HG03354 (cell line): Measurements from ENCODE around the gene MED22.
A peak's percentile ranks its signal among the peaks of the same experiment; 100 is the strongest.

Experiments used
- ATAC-seq: cut with Tn5 transposase; IDR thresholded peaks from one replicate; pipeline ENCODE4 v1.9.1; 2021; ENCODE audit warnings: mild to moderate bottlenecking; ENCODE audit not compliant: unreplicated experiment, poor library complexity, severe bottlenecking

MED22 gene

DNA sequence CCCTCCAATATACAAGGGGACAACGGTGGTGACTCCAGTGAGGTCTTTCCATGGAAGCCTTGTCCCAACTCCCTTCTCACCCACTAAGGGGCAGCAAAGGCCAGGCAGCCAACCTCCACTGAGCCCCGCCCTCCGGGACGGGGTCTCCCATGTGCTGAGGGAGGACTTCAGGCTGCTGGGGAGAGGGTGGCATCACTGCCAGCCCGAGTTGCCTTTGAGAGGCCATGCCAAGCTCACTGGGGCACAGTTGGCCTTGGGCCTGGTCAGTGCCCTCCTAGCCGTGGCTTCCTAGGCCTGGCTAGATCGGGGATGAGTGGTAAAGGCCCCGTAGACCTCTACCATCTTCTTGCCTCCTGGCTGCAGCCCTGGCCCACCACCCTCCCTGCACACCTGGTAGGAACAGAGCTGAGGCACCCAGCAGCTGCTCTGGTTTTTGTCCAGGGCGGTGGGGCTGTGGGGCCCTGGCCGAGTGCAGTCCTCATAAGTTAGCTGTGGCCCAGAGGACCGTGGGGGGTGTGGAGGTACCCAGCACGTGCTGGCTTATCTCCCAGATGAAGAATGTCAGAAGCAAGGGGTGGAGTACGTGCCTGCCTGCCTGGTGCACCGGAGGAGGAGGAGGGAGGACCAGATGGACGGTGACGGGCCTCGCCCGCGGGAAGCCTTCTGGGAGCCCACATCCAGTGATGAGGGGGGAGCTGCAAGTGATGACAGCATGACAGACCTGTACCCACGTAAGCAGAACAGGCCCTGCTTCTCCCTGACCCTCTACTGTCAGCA is 11.7 kb upstream of the MED22 start:
- ATAC-seq = no peak

DNA sequence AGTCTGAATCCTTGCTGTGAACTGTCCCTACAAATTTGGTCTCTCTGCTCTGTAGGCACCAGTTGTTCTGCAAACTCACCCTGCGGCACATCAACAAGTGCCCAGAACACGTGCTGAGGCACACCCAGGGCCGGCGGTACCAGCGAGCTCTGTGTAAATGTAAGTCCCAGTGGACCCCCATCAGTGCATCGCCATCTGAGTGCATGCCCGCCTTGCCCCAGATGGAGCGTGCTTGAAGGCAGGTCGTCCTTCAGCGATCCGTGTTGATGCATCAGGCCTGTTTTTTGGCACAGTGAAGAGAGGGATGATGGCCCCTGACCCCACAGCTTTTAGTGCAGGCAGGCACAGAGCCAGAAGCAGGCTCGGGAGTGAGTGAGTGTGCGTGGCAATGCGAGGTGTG is 9.7 kb upstream of the MED22 start:
- ATAC-seq = no peak

DNA sequence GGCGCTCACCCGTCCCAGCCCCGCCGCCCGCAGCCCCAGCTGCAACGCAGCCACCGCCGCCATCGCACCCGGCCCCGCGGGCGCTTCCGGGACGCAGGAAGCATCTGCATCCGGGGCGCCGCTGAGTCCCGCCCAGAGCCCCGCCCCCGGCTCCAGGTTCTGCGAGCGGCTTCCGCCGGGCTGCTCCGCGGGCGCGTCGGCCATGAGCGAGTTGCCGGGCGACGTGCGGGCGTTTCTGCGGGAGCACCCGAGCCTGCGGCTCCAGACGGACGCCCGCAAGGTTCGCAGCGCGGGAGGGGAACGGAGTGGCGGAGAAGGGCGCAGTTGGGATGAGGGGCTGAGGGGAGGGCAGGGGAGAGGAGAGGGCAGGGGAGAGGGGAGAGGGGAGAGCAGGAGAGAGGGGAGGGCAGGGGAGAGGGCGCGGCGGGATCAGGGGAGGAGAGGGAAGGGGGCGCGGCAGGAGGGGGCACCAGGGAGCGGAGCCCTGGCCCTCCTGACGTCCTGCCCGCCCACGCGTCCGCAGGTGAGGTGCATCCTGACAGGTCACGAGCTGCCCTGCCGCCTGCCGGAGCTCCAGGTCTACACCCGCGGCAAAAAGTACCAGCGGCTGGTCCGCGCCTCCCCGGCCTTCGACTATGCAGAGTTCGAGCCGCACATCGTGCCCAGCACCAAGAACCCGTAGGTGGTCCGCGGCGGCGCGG is 8.6 kb upstream of the MED22 start, which contains the start of the genes SURF1 and SURF2:
Gene SURF1 (minus strand): TSS at position 97 of the 701 bp plus-strand sequence. CDS start 34 bp downstream, at position 63.
Gene SURF2 (plus strand): TSS at position 160 of the 701 bp plus-strand sequence. CDS start 43 bp downstream, at position 203.
- ATAC-seq = peak; percentile 79

GRCh38 chr9:133355881-133356357 is 8.0 kb upstream of the MED22 start:
- ATAC-seq = peak; percentile 38

GRCh38 chr9:133354766-133355165 is 6.8 kb upstream of the MED22 start:
- ATAC-seq = no peak

DNA sequence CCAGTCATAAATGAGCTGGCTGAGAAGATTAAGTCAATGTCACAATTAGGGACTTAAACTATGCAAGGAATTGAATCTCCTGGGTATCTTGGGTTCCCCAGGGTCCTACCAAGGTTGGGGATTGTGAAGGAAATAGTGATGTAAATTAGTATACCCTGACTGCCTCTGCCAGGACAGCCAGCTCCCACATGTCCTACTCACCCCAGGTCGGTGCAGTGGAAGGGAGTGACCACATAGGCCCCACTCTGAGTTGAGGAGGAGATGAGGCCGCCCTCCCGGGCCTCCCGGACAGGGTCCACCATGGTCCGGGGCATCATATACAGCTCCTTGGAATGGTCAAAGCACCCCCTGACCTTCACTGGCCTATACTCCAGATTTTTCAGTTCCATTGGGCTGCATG is 5.6 kb upstream of the MED22 start:
- ATAC-seq = no peak

GRCh38 chr9:133352635-133353340 is 4.9 kb upstream of the MED22 start:
- no peak for ATAC-seq

GRCh38 chr9:133351908-133352634 is 4.1 kb upstream of the MED22 start:
- ATAC-seq = no peak

DNA sequence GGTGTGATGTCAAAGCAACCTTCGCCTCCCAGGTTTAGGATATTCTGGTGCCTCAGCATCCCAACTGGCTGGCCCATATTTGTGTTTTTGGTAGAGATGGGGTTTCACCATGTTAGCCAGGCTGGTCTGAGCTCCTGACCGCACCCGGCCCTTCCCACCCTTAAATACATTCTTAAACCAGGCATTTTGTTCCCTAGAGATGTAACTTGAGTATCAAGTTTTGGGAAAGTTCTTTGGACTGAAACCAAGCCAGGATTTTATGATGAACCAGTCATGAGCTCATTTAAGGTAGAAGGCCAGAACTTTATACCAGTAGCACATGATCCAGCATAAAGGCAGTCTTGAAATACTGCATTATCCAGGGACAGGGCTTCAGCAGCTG is 3.6 kb upstream of the MED22 start:
- ATAC-seq = no peak

DNA sequence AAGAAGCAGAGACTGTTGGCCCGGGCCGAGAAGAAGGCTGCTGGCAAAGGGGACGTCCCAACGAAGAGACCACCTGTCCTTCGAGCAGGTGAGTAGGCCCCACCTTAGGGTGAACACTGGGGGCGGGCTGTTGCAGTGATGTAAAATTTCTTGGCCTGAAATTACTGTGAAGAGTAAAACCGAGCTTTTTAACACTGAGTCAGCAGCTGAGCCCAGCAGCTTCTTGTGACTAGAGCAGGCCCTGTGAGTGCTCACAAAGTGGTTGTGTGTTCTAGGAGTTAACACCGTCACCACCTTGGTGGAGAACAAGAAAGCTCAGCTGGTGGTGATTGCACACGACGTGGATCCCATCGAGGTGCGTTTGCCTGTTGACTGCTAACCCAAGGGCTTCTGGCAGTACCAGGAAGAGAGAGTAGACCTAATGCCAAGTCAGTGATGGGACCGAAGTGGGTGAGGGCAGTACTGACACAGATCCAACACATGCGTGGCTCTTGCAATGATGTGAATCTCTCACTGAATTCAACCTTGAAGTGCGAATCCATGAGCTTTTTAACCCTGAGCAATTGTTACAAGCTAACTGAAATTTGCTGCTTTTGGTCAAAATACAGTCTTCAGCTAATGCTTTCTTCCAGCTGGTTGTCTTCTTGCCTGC is 2.2 kb upstream of the MED22 start:
- no peak for ATAC-seq

DNA sequence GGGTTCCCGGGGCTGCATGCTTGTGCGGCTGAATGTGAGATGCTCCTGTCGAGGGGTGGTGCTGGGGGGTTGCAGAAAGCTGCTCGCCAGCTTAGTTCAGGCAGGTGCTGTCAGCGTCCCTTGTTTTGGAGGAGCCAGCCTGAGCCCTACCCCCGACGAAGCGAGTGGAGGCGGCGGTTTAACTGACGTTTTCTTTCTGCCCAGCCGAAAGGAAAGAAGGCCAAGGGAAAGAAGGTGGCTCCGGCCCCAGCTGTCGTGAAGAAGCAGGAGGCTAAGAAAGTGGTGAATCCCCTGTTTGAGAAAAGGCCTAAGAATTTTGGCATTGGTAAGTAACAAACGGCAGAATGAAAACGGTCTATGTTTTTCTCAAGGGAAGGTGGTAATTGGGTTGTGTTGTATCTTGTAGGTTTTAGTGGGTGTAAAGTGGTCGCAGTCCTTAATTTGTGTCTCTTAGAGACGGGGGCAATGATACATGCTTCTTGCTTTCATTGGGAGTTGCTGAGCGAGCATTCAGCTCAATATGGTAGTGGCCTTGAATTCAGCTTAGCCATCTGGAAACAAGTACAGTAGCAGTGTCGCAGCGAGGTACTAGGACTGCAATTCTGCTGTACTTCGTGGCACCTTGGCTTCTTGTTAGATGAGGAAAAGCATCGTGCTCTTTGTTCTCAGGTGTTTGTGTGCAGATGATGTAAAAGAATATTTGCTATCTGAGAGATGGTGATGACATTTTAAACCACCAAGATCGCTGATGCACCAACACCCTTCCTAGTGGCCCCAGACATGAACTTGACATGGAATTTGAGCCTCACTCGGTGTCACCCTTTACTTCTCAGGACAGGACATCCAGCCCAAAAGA is 1.0 kb upstream of the MED22 start:
- ATAC-seq = no peak

GRCh38 chr9:133347515-133347984 is 381 bp downstream of the MED22 start:
- ATAC-seq = peak; percentile 36

DNA sequence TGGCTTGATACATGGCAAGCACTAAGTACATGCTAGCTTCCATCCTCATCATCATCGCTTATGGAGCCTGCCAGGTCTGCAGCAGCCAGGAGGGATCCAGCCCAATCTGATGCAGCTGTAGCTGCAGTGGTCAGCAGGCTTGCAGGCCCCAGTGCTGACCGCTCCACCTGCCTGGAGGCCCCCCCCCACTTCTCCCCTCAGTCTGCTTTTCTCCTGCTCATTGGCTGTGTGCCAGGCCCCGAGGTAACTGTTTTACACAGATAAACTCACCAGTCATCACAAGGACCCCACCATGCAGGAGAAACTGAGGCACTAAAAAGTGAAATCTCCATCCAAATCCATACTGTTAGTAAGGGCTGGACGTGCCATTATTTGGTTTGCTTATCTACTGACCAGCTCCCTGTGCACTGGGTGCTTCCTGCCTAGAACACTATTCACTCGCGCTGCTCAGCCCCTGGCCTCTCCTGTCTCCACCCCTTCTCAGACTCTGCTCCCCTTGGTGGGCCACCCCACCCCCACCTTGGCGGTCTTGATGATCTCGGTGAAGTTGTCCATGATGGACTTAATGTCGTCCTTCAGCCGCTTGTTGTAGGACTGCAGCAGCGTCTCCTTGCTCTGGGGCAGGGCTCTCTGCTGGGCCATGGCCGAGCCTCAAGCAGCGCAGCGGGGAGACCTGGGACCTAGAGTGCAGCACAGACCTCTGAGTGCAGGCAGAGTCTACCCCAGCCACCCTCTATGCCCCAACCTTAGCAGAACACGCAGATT is 1.7 kb downstream of the MED22 start:
- no peak for ATAC-seq

GRCh38 chr9:133345596-133345995 is 2.3 kb downstream of the MED22 start:
- ATAC-seq = no peak

- no peak for ATAC-seq
These were observed 3.0 kb downstream of the MED22 start for GRCh38 chr9:133344979-133345378.

DNA sequence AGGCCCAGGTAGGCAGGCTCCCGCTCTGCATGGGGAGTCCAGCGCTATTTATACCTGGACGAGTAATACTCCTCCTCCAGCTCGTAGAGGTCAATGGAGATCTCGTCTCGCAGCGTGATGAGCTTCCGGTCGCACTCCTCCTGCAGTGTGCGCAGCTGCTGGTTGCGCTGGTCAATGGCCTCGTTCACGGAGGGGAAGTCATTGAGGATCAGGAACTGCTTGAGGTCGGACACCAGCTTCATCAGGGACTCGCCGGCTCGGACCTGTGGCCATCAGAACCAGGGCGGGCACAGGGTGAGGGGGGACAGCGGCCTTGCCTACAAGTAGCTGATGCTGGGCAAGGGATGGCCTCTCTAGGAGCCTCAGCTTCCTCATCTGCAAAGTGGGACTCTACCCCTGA is 3.9 kb downstream of the MED22 start:
- no peak for ATAC-seq

GRCh38 chr9:133342570-133342969 is 5.4 kb downstream of the MED22 start:
- ATAC-seq = no peak

DNA sequence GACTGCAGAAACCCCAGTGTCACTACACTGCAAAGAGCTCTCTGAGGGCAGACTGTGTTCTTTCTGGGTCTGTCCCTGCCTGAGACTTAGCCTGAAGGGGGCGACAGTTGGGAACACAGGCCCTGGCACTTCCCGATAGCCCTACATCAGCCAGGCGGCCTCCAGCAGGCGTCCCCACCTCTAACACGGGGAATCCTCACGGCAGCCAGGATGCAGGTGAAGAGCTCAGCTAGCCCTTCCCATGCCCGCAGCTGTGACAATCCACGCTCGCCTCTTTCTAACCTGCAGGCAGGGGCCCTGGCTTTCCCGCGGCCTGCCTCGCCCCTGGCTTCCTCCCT is 5.9 kb downstream of the MED22 start:
- no peak for ATAC-seq
